ENCODE results near the gene FAM221B.

The FAM221B gene

GRCh38 chr9:35867538-35867937 is 39.0 kb upstream of the FAM221B start:
- no peak for TF ChIP-seq CTCF (conservative IDR thresholded peaks at IDR 0.05; ENCODE audit: low read depth, low read length)
- no peak for DNase-seq (ENCODE audit: low read depth)
- no peak overlapping the region for H3K4me3 ChIP-seq (ENCODE audit: low read length)

- DNase-seq (ENCODE audit: low read depth) = no peak
Measured at GRCh38 chr9:35864695-35865255, 36.2 kb upstream of the FAM221B start.

GRCh38 chr9:35863583-35863982 is 35.1 kb upstream of the FAM221B start:
- H3K4me3 ChIP-seq (ENCODE audit: low read length) = no peak overlapping the region
- no peak for DNase-seq (ENCODE audit: low read depth)
- no peak for TF ChIP-seq CTCF (conservative IDR thresholded peaks at IDR 0.05; ENCODE audit: low read depth, low read length)

More at GRCh38 chr9:35864695-35865255, 36.2 kb upstream of the FAM221B start:
- H3K4me3 ChIP-seq (ENCODE audit: low read length) = no peak overlapping the region
- no peak for TF ChIP-seq CTCF (conservative IDR thresholded peaks at IDR 0.05; ENCODE audit: low read depth, low read length)

GRCh38 chr9:35862328-35862727 is 33.8 kb upstream of the FAM221B start:
- DNase-seq (ENCODE audit: low read depth) = no peak
- no peak overlapping the region for H3K4me3 ChIP-seq (ENCODE audit: low read length)
- no peak for TF ChIP-seq CTCF (conservative IDR thresholded peaks at IDR 0.05; ENCODE audit: low read depth, low read length)

GRCh38 chr9:35861161-35861897 is 32.8 kb upstream of the FAM221B start:
- DNase-seq (ENCODE audit: low read depth) = no peak
- no peak for TF ChIP-seq CTCF (conservative IDR thresholded peaks at IDR 0.05; ENCODE audit: low read depth, low read length)

GRCh38 chr9:35859990-35860339 is 31.4 kb upstream of the FAM221B start:
- TF ChIP-seq CTCF (conservative IDR thresholded peaks at IDR 0.05; ENCODE audit: low read depth, low read length) = no peak
- H3K4me3 ChIP-seq (ENCODE audit: low read length) = no peak overlapping the region

More at GRCh38 chr9:35861161-35861897, 32.8 kb upstream of the FAM221B start:
- no peak overlapping the region for H3K4me3 ChIP-seq (ENCODE audit: low read length)

More at GRCh38 chr9:35859990-35860339, 31.4 kb upstream of the FAM221B start:
- no peak for DNase-seq (ENCODE audit: low read depth)

Measured in retinal pigment epithelial cell (primary cell).